Ovary (tissue), 3 donors: ENCODE measurements around the gene SLC30A10.

Source experiments
- POLR2A ChIP-seq: fragments of 450-650 bp; IDR thresholded peaks from one replicate; pipeline ENCODE4 v1.6.1; 2017; ENCODE audit warnings: antibody characterized with exemption, mild to moderate bottlenecking, moderate library complexity
- TF ChIP-seq, protein P1 (sequence below), 3 donors: fragments of 450-650 bp in 2 of 3; fragments of 200-600 bp in 1 of 3; IDR thresholded peaks; one replicate each; pipeline versions ENCODE4 v1.5.1 to v1.8.0; 2016 to 2022; ENCODE audit warnings: antibody characterized with exemption in 3 of 3, mild to moderate bottlenecking in 1 of 3
- donor health status: DM: no; HTN: no; CAD: no.

DNA sequence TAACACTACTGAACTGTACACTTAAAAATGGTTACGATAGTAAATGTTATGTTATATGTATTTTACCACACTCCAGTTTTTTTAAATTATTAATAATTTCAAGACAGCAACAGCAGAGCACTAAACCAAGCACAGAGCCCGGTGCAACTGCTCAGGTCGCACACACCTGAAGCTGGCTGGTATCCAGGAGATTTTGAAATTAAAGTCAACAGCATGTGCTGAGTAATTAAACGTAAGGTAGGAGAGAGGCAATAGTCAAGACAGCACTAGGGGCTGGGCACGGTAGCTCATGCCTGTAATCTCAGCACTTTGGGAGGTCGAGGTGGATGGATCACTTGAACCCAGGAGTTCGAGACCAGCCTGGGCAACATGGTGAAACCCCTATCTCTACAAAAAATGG, 35.1 kb upstream of the SLC30A10 start:
- no peak for TF ChIP-seq POLR2A
- TF ChIP-seq, protein P1, sequence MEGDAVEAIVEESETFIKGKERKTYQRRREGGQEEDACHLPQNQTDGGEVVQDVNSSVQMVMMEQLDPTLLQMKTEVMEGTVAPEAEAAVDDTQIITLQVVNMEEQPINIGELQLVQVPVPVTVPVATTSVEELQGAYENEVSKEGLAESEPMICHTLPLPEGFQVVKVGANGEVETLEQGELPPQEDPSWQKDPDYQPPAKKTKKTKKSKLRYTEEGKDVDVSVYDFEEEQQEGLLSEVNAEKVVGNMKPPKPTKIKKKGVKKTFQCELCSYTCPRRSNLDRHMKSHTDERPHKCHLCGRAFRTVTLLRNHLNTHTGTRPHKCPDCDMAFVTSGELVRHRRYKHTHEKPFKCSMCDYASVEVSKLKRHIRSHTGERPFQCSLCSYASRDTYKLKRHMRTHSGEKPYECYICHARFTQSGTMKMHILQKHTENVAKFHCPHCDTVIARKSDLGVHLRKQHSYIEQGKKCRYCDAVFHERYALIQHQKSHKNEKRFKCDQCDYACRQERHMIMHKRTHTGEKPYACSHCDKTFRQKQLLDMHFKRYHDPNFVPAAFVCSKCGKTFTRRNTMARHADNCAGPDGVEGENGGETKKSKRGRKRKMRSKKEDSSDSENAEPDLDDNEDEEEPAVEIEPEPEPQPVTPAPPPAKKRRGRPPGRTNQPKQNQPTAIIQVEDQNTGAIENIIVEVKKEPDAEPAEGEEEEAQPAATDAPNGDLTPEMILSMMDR (IDR thresholded peaks at IDR 0.05): no peak
